ENCODE data around the gene ZMIZ1. TPM values are rescaled to one million over a fixed set of nuclear protein-coding genes. Genes with fewer than 3 reads are reported as not detected.

Gene ZMIZ1
- total RNA-seq, 1 donor from 2014 or later, result 6.3 TPM

DNA sequence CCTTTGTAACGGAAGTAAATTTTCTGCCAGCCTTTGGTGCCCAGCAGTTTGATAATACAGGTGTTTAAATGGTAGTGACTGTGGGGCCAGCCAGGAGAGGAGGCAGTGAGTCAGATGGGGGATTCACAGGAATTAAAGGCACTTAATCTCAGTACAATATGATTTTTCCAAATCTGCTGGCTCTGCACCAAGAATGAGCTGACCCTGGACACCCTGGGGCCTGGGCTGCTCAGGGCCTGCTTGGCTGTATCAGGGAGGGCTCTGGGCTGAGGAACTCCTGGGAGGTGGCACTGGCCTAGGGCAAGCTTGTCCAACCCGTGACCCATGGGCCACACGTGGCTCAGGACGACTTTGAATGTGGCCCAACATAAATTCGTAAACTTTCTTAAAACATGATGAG, 104.1 kb downstream of the ZMIZ1 start:
- TF ChIP-seq, protein P1, sequence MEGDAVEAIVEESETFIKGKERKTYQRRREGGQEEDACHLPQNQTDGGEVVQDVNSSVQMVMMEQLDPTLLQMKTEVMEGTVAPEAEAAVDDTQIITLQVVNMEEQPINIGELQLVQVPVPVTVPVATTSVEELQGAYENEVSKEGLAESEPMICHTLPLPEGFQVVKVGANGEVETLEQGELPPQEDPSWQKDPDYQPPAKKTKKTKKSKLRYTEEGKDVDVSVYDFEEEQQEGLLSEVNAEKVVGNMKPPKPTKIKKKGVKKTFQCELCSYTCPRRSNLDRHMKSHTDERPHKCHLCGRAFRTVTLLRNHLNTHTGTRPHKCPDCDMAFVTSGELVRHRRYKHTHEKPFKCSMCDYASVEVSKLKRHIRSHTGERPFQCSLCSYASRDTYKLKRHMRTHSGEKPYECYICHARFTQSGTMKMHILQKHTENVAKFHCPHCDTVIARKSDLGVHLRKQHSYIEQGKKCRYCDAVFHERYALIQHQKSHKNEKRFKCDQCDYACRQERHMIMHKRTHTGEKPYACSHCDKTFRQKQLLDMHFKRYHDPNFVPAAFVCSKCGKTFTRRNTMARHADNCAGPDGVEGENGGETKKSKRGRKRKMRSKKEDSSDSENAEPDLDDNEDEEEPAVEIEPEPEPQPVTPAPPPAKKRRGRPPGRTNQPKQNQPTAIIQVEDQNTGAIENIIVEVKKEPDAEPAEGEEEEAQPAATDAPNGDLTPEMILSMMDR (IDR thresholded peaks at IDR 0.05; ENCODE audit: insufficient read depth, low read length, severe bottlenecking), result no peak
- H3K4me3 ChIP-seq (ENCODE audit: low read depth, low read length), result no peak overlapping the region
- FAIRE-seq (no peak), DNase-seq (ENCODE audit: low read depth) (no peak)
- H3K36me3 ChIP-seq (ENCODE audit: control insufficient read depth, insufficient read depth, low read length), result peaks cover 23% of the 10 kb centered on the region
- no peaks in the 10 kb centered on the region for H3K27me3 ChIP-seq (ENCODE audit: control insufficient read depth, insufficient read depth, low read length)

DNA sequence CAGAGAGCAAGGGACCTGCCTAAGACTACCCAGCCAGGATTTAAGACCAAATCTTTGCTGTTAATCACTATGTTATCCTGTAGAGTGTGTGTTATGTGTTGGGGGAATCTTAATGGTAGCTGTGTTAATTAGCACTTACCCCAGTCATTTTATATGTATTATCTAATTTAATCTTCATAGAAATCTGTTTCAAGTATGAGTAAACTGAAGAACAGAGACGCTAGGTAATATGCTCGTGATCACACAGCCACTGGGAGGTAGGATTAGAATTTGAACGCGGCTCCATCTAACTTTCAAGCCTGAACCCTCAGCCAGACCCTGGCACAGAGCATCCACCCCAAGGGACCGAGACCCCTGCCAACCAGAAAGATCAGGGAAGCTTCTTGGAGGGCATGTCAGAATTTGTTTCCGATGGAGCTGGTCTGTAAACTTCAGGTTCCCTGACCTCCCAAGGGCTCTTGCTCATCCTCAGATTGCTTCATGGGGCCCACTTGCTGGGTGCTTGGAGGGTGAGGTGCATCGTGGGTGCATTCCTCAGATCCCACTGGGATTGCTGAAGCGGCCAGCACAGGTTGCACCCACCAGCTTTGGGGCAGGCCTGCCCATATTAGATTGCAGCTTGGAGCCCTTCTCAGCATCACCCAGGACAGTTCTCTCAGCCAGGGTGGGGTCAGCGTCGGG, 105.0 kb downstream of the ZMIZ1 start:
- FAIRE-seq (no peak), DNase-seq (ENCODE audit: low read depth) (no peak)
- peaks cover 17% of the 10 kb centered on the region for H3K36me3 ChIP-seq (ENCODE audit: control insufficient read depth, insufficient read depth, low read length)
- TF ChIP-seq, protein P1 (IDR thresholded peaks at IDR 0.05; ENCODE audit: insufficient read depth, low read length, severe bottlenecking), result no peak
- no peak overlapping the region for H3K4me3 ChIP-seq (ENCODE audit: low read depth, low read length)
- no peaks in the 10 kb centered on the region for H3K27me3 ChIP-seq (ENCODE audit: control insufficient read depth, insufficient read depth, low read length)

DNA sequence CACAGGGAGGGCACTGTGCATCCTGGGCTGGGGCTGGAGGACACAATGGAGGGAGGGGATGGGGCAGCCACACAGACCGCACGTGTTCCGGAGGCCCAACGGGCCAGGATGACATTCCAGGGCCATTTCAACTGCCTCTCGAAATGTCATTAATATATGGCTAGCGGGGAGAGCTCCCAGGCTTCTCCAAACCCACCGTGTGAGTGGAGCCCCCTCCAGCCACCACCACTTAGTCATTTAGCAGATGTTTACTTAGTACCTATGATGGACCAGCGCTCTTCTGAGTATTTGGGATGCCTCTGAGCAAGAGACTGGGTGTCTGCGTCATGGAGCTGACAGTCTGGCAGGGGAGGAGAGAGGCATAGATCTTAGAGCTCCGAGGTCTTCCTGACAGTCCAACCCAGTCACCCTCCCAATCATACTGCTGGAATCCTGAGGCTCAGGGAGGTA, 107.3 kb downstream of the ZMIZ1 start:
- FAIRE-seq, result peak; percentile 7
- no peak for DNase-seq (ENCODE audit: low read depth)
- no peak overlapping the region for H3K4me3 ChIP-seq (ENCODE audit: low read depth, low read length)
- H3K27me3 ChIP-seq (ENCODE audit: control insufficient read depth, insufficient read depth, low read length), result no peaks in the 10 kb centered on the region
- peaks cover 10% of the 10 kb centered on the region for H3K36me3 ChIP-seq (ENCODE audit: control insufficient read depth, insufficient read depth, low read length)
- TF ChIP-seq, protein P1 (IDR thresholded peaks at IDR 0.05; ENCODE audit: insufficient read depth, low read length, severe bottlenecking), result no peak

DNA sequence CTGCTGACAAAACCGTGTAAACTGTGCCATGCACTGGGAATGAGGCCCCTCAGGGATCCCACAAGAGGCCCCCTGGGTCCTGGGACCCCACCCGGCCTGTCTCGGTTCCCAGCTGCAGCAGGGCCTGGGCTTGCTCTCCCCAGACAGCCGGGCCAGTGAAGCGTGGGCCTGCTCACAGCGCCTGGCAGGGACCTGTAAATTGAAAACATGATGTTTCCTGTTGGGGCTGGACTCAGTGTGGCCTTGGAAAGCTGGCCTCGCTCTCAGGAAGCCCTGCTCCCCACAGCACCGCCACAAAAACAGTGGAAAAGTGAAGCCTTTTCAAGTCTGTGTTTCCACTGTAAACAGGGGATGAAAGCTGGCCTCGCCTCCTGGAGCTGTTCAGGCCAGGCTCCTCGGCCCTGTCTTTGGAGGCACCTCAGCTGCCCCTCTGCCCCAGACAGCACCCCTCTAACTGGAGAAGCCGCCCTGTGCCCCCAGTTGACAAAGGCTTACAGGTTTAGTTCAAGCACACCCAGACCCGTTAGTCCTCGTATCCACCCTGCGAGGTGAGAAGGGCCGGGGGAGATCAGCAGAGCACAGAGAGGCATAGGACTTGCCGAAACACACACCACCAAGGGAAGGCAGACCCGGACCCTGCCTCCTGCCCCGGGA, 108.3 kb downstream of the ZMIZ1 start:
- FAIRE-seq (no peak), DNase-seq (ENCODE audit: low read depth) (no peak)
- Histone ChIP-seq H3K4me3 (ENCODE audit: low read depth, low read length) (no peak overlapping the region), H3K36me3 (ENCODE audit: control insufficient read depth, insufficient read depth, low read length) (peaks cover 8% of the 10 kb centered on the region), H3K27me3 (ENCODE audit: control insufficient read depth, insufficient read depth, low read length) (no peaks in the 10 kb centered on the region)
- TF ChIP-seq, protein P1 (IDR thresholded peaks at IDR 0.05; ENCODE audit: insufficient read depth, low read length, severe bottlenecking), result no peak

DNA sequence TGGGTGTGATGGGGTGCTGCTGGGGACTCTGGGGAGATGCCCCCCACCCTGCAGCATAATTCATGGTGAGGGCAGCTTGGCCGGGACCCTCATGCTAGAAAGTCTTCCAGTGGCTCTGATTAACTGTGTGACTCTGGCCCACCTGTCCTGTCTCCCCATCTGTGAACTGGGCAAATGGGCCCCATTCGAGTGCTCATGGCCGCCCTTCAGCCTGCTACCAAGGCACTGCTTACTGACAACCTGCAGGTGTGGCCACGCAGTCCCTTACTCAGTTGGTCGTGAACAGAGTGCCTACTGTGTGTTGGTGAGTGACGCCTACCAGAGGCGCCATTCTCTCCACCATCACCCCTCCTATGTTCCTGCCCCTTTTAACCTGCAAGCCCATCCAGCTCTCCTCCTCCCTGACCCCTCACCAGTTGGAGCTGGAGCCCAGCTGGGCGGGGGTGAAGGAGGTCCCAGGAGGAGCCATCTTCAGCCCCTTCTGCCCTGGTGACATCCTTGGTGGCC, 109.4 kb downstream of the ZMIZ1 start:
- FAIRE-seq, result no peak
- Histone ChIP-seq H3K27me3 (ENCODE audit: control insufficient read depth, insufficient read depth, low read length) (no peaks in the 10 kb centered on the region), H3K4me3 (ENCODE audit: low read depth, low read length) (no peak overlapping the region), H3K36me3 (ENCODE audit: control insufficient read depth, insufficient read depth, low read length) (peaks cover 8% of the 10 kb centered on the region)
- TF ChIP-seq, protein P1 (IDR thresholded peaks at IDR 0.05; ENCODE audit: insufficient read depth, low read length, severe bottlenecking), result no peak
- no peak for DNase-seq (ENCODE audit: low read depth)

Data from bronchial epithelial cell (primary cell).